HepG2 (cell line): ENCODE measurements around the gene STX12. TPM values are rescaled to one million over a fixed set of nuclear protein-coding genes. Genes with fewer than 3 reads are reported as not detected.

Source experiments
- ATAC-seq: fragments of 200-7000 bp; cut with Tn5 transposase; 3 replicates; pipeline ENCODE4 v1.9.1; 2020; ENCODE audit warnings: mild to moderate bottlenecking, moderate library complexity
- BruUV-seq: library from RNA; stranded (reverse); fragments of 400-500 nt; replicated peaks from 2 replicates; lab custom pipeline; 2021; lab: Mats Ljungman, UMichigan
- CTCF ChIA-PET: fragments of 300-600 bp; formaldehyde crosslinking; extraction: SDS; loops from one replicate; lab custom pipeline; 2021; ENCODE audit warnings: low total read pairs, inconsistent platforms, low intra/inter-chr PET ratio; lab: Yijun Ruan, JAX
- POLR2A ChIA-PET: fragments of 350-600 bp; sonication (Branson Sonifier 250); formaldehyde crosslinking; loops from one replicate; lab custom pipeline; 2020; ENCODE audit warnings: antibody characterized with exemption, inconsistent platforms; lab: Yijun Ruan, JAX
- DNase-seq: peaks from one replicate; pipeline ENCODE4 v3.0.0-alpha.2; 2015; ENCODE audit warnings: low spot score
- FAIRE-seq: peaks from 3 replicates; lab custom pipeline; 2011; peaks lifted over from hg19 to GRCh38; lab: Jason Lieb, UNC
- H2AFZ ChIP-seq: one replicate; pipeline ENCODE4 v1.6.1; 2011; ENCODE audit warnings: low read length, inconsistent platforms
- H3K27ac ChIP-seq: fragments of 300-600 bp; 3 replicates; pipeline ENCODE4 v1.8.0; 2011; ENCODE audit warnings: mixed run types, mild to moderate bottlenecking, mixed read lengths, low read length, inconsistent platforms; ENCODE audit not compliant: insufficient read depth; ENCODE audit errors: extremely low read length
- H3K27me3 ChIP-seq, 2 experiments: fragments of 200-600 bp in 1 of 2; 2 replicates in 1 of 2; 3 replicates in 1 of 2; pipeline versions ENCODE4 v1.6.0 to v1.8.0; 2011; ENCODE audit warnings: low read length in 2 of 2, mild to moderate bottlenecking in 2 of 2, moderate library complexity in 2 of 2, inconsistent platforms in 1 of 2; ENCODE audit not compliant: insufficient read depth in 2 of 2, control insufficient read depth in 1 of 2
- H3K36me3 ChIP-seq, 2 experiments: fragments of 200-600 bp in 1 of 2; replicated peaks in 1 of 2; 2 replicates in 1 of 2; 3 replicates in 1 of 2; pipeline versions ENCODE4 v1.5.1 to v1.8.0; 2011; ENCODE audit warnings: low read length in 2 of 2, inconsistent platforms in 1 of 2; ENCODE audit not compliant: insufficient read depth in 2 of 2, control insufficient read depth in 1 of 2
- H3K4me1 ChIP-seq: 2 replicates; pipeline ENCODE4 v1.5.1; 2012; ENCODE audit warnings: low read length, inconsistent platforms; ENCODE audit not compliant: insufficient read depth
- H3K4me2 ChIP-seq: 2 replicates; pipeline ENCODE4 v1.6.0; 2011; ENCODE audit warnings: low read depth, low read length, inconsistent platforms
- H3K4me3 ChIP-seq, 3 experiments: fragments of 200-600 bp in 1 of 3; sonication (generic), shearing (Covaris generic) in 1 of 3; replicated peaks in 1 of 3; 2 replicates each; pipeline ENCODE4 v1.5.1; 2011 to 2016; ENCODE audit warnings: low read length in 3 of 3, inconsistent platforms in 2 of 3, low read depth in 2 of 3, mild to moderate bottlenecking in 2 of 3, control low read depth in 1 of 3, mixed read lengths in 1 of 3; ENCODE audit not compliant: insufficient read depth in 1 of 3
- H3K79me2 ChIP-seq: one replicate; pipeline ENCODE4 v1.6.1; 2011; ENCODE audit warnings: low read length, inconsistent platforms; ENCODE audit not compliant: insufficient read depth
- H3K9ac ChIP-seq: 2 replicates; pipeline ENCODE4 v1.6.0; 2011; ENCODE audit warnings: mild to moderate bottlenecking, low read depth, low read length, inconsistent platforms; ENCODE audit not compliant: insufficient read depth
- H3K9me3 ChIP-seq: 2 replicates; pipeline ENCODE4 v1.5.1; 2012; ENCODE audit warnings: mild to moderate bottlenecking, low read length
- H4K20me1 ChIP-seq: 2 replicates; pipeline ENCODE4 v1.6.0; 2011; ENCODE audit warnings: inconsistent platforms, mild to moderate bottlenecking, low read length, moderate library complexity; ENCODE audit not compliant: insufficient read depth
- ADNP ChIP-seq: sonication (generic); formaldehyde crosslinking; IDR thresholded peaks from 2 replicates; pipeline ENCODE4 v1.4.0; 2020; ENCODE audit warnings: missing genetic modification reagents
- BHLHE40 ChIP-seq: IDR thresholded peaks from 2 replicates; pipeline ENCODE4 v1.6.1; 2011; ENCODE audit warnings: low read length, improper control_type of control experiment
- GLI4 ChIP-seq: sonication (generic); formaldehyde crosslinking; IDR thresholded peaks from 2 replicates; pipeline ENCODE4 v1.5.1; 2020; ENCODE audit warnings: missing genetic modification reagents, mild to moderate bottlenecking, moderate library complexity, borderline replicate concordance
- HDAC6 ChIP-seq: fragments of 200-600 bp; sonication (generic); IDR thresholded peaks from 2 replicates; pipeline ENCODE4 v1.7.0; 2017; ENCODE audit warnings: mild to moderate bottlenecking, antibody characterized with exemption, low read length, low read depth
- HOXA5 ChIP-seq: sonication (generic); formaldehyde crosslinking; IDR thresholded peaks from 2 replicates; pipeline ENCODE4 v1.4.0; 2020; ENCODE audit warnings: missing genetic modification reagents
- IRF2 ChIP-seq: IDR thresholded peaks from 2 replicates; pipeline ENCODE4 v1.6.1; 2018; ENCODE audit warnings: missing genetic modification reagents, missing compliant biosample characterization
- JARID2 ChIP-seq: sonication (generic); formaldehyde crosslinking; IDR thresholded peaks from 2 replicates; pipeline ENCODE4 v1.8.1; 2023; ENCODE audit warnings: missing genetic modification reagents, inconsistent platforms; ENCODE audit not compliant: insufficient replicate concordance
- KDM6A ChIP-seq: IDR thresholded peaks from 2 replicates; pipeline ENCODE4 v1.6.1; 2016; ENCODE audit warnings: low read depth
- NFKBIZ ChIP-seq: IDR thresholded peaks from 2 replicates; pipeline ENCODE4 v1.6.1; 2018; ENCODE audit warnings: missing genetic modification reagents, missing compliant biosample characterization
- PHF8 ChIP-seq: sonication (generic); formaldehyde crosslinking; IDR thresholded peaks from 2 replicates; pipeline ENCODE4 v1.5.0; 2020; ENCODE audit warnings: missing genetic modification reagents
- PTBP1 ChIP-seq: fragments of 200-400 bp; formaldehyde crosslinking; IDR thresholded peaks from 2 replicates; pipeline ENCODE4 v1.6.1; 2018; ENCODE audit warnings: low read length, low read depth; ENCODE audit not compliant: poor library complexity, severe bottlenecking
- ZNF136 ChIP-seq: sonication (generic); formaldehyde crosslinking; IDR thresholded peaks from 2 replicates; pipeline ENCODE4 v1.8.1; 2022; ENCODE audit warnings: low read depth, mild to moderate bottlenecking, moderate library complexity, missing genetic modification reagents
- ZNF598 ChIP-seq: sonication (generic); formaldehyde crosslinking; IDR thresholded peaks from 2 replicates; pipeline ENCODE4 v1.5.1; 2020; ENCODE audit warnings: mild to moderate bottlenecking, missing genetic modification reagents, borderline replicate concordance
- ZNF878 ChIP-seq: sonication (generic); formaldehyde crosslinking; IDR thresholded peaks from 2 replicates; pipeline ENCODE4 v1.8.1; 2023; ENCODE audit warnings: mild to moderate bottlenecking, missing genetic modification reagents, moderate library complexity
- WGBS: methylation state at CpG from one replicate; pipeline ENCODE4 v1.1.6; 2017; ENCODE audit warnings: low lambda C conversion rate; 5-methylcytosine and 5-hydroxymethylcytosine counted together
- in situ Hi-C: cut with HindIII; loops from 2 replicates; pipeline ENCODE4 v1.10.0; 2017; ENCODE audit warnings: low pct_unique_long_range_greater_than_20kb; ENCODE audit not compliant: extremely low pct_ligation_motif_present
- intact Hi-C: fragments of 100-400 bp; cut with micrococcal nuclease; formaldehyde crosslinking; loops from one replicate; pipeline ENCODE4 v1.10.0; 2022; ENCODE audit not compliant: unreplicated experiment
- polyA plus RNA-seq, 8 experiments: library from polyadenylated mRNA; depleted of rRNA in 3 of 8; stranded (reverse) in 7 of 8; unstranded in 1 of 8; fragments of >200 nt; fragmentation: Illumina TruSeq in 4 of 8; extraction: Trizol in 4 of 8; gene quantifications; 2 replicates each; pipeline versions ENCODE4 v1.2.1 to v1.2.3, GENCODE V29; 2011 to 2016; ENCODE audit warnings: low read depth in 4 of 8, missing spikeins in 1 of 8, mixed read lengths in 1 of 8; ENCODE audit not compliant: insufficient read depth in 1 of 8
- total RNA-seq, 5 experiments: library from RNA; depleted of rRNA; stranded (reverse); fragments of >200 nt; fragmentation: Illumina TruSeq; extraction: Trizol; gene quantifications; 2 replicates each; pipeline ENCODE4 v1.2.3, GENCODE V29; 2016; ENCODE audit warnings: low read depth in 1 of 5
- TF ChIP-seq, protein P1 (sequence below): sonication (generic); formaldehyde crosslinking; IDR thresholded peaks from 2 replicates; pipeline ENCODE4 v1.4.0; 2020; ENCODE audit warnings: missing genetic modification reagents
- TF ChIP-seq, protein P2 (sequence below): sonication (generic); formaldehyde crosslinking; IDR thresholded peaks from 2 replicates; pipeline ENCODE4 v1.4.0; 2020; ENCODE audit warnings: missing genetic modification reagents
- TF ChIP-seq, protein P3 (sequence below): IDR thresholded peaks from 2 replicates; pipeline ENCODE4 v1.6.1; 2018; ENCODE audit warnings: missing genetic modification reagents, mild to moderate bottlenecking, missing compliant biosample characterization
- TF ChIP-seq, protein P4 (sequence below): sonication (generic); formaldehyde crosslinking; IDR thresholded peaks from 2 replicates; pipeline ENCODE4 v1.8.0; 2022; ENCODE audit warnings: mild to moderate bottlenecking, missing genetic modification reagents, moderate library complexity

The STX12 gene
- total and polyA plus RNA-seq, 2 of the 13 experiments (the other 11 are each of a cell fraction or from before 2014, with no cell fraction given) = 9.0 to 19.7 TPM

DNA sequence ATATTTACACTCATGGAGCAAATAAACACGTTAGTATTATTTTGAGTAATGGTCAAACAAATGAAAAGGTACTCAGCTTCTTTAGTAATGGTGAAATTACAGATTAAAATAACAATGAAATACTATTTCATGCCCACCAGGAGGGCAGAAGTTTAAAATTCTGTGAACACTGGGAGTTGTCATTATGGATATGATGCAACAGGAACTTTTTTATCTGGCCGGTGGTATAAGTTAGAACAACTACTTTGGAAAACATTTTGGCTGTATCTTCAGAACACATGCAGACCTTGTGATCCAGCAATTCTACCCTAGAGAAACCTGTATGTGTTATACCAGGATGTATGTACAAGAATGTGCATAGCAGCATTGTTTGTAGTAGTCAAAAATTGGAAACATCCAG is 34.4 kb downstream of the STX12 start:
- H4K20me1 ChIP-seq = no peaks in the 10 kb centered on the region
- no TSS peak for BruUV-seq
- H3K36me3 ChIP-seq = peaks cover 3 to 9% of the 10 kb centered on the region in 2 experiments; a peak in 3 of 5 replicates
- no peaks in the 10 kb centered on the region for H3K27me3 ChIP-seq
- H2AFZ ChIP-seq = no peak overlapping the region
- no peak for ATAC-seq
- no peaks in the 10 kb centered on the region for H3K4me1 ChIP-seq
- POLR2A ChIA-PET = no interaction called here
- intact Hi-C loops (no loop called here), in situ Hi-C loops (no loop called here)
- H3K9me3 ChIP-seq = no peaks in the 10 kb centered on the region
- no peak overlapping the region for H3K27ac ChIP-seq
- no peak overlapping the region for H3K4me3 ChIP-seq
- DNase-seq = no peak
- H3K79me2 ChIP-seq = no peaks in the 10 kb centered on the region
- FAIRE-seq = no peak
- CTCF ChIA-PET = no interaction called here
- 96% methylated on average over 2 of the region's 2 CpGs for WGBS
- H3K9ac ChIP-seq = no peak overlapping the region
- no peak overlapping the region for H3K4me2 ChIP-seq
- TF ChIP-seq, protein P1, sequence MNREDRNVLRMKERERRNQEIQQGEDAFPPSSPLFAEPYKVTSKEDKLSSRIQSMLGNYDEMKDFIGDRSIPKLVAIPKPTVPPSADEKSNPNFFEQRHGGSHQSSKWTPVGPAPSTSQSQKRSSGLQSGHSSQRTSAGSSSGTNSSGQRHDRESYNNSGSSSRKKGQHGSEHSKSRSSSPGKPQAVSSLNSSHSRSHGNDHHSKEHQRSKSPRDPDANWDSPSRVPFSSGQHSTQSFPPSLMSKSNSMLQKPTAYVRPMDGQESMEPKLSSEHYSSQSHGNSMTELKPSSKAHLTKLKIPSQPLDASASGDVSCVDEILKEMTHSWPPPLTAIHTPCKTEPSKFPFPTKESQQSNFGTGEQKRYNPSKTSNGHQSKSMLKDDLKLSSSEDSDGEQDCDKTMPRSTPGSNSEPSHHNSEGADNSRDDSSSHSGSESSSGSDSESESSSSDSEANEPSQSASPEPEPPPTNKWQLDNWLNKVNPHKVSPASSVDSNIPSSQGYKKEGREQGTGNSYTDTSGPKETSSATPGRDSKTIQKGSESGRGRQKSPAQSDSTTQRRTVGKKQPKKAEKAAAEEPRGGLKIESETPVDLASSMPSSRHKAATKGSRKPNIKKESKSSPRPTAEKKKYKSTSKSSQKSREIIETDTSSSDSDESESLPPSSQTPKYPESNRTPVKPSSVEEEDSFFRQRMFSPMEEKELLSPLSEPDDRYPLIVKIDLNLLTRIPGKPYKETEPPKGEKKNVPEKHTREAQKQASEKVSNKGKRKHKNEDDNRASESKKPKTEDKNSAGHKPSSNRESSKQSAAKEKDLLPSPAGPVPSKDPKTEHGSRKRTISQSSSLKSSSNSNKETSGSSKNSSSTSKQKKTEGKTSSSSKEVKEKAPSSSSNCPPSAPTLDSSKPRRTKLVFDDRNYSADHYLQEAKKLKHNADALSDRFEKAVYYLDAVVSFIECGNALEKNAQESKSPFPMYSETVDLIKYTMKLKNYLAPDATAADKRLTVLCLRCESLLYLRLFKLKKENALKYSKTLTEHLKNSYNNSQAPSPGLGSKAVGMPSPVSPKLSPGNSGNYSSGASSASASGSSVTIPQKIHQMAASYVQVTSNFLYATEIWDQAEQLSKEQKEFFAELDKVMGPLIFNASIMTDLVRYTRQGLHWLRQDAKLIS (CRISPR knock-in tag) = no peak
- TF ChIP-seq PHF8 (CRISPR knock-in tag) (no peak), HOXA5 (CRISPR knock-in tag) (no peak), ZNF878 (CRISPR knock-in tag) (no peak), GLI4 (no peak), NFKBIZ (CRISPR knock-in tag) (no peak), PTBP1 (no peak), KDM6A (CRISPR knock-in tag) (no peak), ADNP (CRISPR knock-in tag) (no peak), HDAC6 (no peak), IRF2 (CRISPR knock-in tag) (no peak), JARID2 (CRISPR knock-in tag) (no peak), ZNF598 (CRISPR knock-in tag) (no peak), ZNF136 (no peak), BHLHE40 (no peak)
- TF ChIP-seq, protein P2, sequence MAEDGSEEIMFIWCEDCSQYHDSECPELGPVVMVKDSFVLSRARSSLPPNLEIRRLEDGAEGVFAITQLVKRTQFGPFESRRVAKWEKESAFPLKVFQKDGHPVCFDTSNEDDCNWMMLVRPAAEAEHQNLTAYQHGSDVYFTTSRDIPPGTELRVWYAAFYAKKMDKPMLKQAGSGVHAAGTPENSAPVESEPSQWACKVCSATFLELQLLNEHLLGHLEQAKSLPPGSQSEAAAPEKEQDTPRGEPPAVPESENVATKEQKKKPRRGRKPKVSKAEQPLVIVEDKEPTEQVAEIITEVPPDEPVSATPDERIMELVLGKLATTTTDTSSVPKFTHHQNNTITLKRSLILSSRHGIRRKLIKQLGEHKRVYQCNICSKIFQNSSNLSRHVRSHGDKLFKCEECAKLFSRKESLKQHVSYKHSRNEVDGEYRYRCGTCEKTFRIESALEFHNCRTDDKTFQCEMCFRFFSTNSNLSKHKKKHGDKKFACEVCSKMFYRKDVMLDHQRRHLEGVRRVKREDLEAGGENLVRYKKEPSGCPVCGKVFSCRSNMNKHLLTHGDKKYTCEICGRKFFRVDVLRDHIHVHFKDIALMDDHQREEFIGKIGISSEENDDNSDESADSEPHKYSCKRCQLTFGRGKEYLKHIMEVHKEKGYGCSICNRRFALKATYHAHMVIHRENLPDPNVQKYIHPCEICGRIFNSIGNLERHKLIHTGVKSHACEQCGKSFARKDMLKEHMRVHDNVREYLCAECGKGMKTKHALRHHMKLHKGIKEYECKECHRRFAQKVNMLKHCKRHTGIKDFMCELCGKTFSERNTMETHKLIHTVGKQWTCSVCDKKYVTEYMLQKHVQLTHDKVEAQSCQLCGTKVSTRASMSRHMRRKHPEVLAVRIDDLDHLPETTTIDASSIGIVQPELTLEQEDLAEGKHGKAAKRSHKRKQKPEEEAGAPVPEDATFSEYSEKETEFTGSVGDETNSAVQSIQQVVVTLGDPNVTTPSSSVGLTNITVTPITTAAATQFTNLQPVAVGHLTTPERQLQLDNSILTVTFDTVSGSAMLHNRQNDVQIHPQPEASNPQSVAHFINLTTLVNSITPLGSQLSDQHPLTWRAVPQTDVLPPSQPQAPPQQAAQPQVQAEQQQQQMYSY (CRISPR knock-in tag) = no peak
- TF ChIP-seq, protein P3, sequence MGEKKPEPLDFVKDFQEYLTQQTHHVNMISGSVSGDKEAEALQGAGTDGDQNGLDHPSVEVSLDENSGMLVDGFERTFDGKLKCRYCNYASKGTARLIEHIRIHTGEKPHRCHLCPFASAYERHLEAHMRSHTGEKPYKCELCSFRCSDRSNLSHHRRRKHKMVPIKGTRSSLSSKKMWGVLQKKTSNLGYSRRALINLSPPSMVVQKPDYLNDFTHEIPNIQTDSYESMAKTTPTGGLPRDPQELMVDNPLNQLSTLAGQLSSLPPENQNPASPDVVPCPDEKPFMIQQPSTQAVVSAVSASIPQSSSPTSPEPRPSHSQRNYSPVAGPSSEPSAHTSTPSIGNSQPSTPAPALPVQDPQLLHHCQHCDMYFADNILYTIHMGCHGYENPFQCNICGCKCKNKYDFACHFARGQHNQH (CRISPR knock-in tag) = no peak
- TF ChIP-seq, protein P4, sequence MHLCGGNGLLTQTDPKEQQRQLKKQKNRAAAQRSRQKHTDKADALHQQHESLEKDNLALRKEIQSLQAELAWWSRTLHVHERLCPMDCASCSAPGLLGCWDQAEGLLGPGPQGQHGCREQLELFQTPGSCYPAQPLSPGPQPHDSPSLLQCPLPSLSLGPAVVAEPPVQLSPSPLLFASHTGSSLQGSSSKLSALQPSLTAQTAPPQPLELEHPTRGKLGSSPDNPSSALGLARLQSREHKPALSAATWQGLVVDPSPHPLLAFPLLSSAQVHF = no peak
